ENCODE data around the gene VASH2. TPM values are rescaled to one million over a fixed set of nuclear protein-coding genes. Genes with fewer than 3 reads are reported as not detected.
"Not testable (repeated sequence)": the region's sequence is repeated elsewhere in the genome, so short reads cannot be mapped to it uniquely, and the experiment has no call there.

Gene VASH2
- total RNA-seq, 1 donor from 2014 or later: 1.2 TPM

DNA sequence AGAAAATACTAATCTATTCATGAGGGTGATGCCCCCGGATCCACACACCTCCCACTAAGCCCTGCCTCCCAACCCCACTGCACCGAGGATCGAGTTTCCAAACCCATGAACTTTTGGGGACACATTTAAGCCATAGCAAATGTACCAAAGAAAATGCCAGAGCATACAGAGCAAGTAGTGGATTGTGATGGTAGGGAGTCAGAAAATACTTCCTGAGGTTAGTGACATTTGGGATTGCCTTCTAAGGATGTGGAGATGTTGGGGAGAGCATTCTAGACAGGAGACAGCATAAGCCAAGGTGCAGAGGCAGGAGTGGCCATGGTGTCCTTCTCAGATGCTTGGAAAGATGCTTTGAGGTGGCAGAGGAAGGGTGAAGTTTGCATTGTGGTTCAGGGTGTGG is 33.1 kb downstream of the VASH2 start:
- DNase-seq: no peak
- Histone ChIP-seq H3K36me3 (no peaks in the 10 kb centered on the region), H3K27me3 (ENCODE audit: low read depth) (no peaks in the 10 kb centered on the region), H3K27ac (replicated peaks) (no peak overlapping the region), H3K4me3 (no peak overlapping the region), H3K9me3 (replicated peaks) (no peaks in the 10 kb centered on the region), H3K4me1 (peaks cover 36% of the 10 kb centered on the region)
- TF ChIP-seq, protein P1, sequence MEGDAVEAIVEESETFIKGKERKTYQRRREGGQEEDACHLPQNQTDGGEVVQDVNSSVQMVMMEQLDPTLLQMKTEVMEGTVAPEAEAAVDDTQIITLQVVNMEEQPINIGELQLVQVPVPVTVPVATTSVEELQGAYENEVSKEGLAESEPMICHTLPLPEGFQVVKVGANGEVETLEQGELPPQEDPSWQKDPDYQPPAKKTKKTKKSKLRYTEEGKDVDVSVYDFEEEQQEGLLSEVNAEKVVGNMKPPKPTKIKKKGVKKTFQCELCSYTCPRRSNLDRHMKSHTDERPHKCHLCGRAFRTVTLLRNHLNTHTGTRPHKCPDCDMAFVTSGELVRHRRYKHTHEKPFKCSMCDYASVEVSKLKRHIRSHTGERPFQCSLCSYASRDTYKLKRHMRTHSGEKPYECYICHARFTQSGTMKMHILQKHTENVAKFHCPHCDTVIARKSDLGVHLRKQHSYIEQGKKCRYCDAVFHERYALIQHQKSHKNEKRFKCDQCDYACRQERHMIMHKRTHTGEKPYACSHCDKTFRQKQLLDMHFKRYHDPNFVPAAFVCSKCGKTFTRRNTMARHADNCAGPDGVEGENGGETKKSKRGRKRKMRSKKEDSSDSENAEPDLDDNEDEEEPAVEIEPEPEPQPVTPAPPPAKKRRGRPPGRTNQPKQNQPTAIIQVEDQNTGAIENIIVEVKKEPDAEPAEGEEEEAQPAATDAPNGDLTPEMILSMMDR (IDR thresholded peaks at IDR 0.05; ENCODE audit: borderline replicate concordance): no peak
- intact Hi-C loops (cut with micrococcal nuclease): no loop called here

DNA sequence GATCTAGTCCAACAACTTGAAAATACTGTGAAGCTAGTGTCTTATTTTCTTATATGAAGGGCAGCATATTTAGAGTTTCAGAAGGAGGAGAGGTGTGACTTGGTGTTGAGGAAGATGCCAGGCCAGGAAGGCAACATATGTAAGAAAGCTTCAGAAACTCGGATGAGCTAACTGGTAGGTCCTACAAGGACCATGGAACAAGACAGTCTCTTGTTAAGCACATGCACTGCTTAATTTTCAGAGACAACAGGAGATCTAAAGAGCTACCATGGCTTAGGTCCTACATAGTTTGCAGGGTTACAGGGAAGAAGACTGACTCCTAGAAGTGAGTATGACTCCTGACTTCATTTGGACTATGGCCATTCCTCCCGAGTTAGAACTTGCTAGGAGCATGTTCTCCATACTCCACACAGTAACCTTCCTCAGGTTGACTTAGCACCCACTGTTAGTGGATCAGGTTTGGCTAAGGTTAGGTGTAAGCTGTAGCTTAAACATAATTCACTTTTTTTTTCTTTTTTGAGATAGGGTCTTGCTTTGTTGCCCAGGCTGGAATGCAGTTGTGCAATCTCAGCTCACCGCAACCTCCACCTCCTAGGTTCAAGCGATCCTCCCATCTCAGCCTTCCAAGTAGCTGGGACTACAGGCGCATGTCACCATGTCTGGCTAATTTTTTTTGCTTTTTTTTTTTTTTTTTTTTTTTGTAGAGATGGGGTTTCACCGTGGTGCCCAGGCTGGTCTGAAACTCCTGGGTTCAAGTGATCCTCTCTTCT is 34.4 kb downstream of the VASH2 start:
- Histone ChIP-seq H3K4me3 (no peak overlapping the region), H3K27me3 (ENCODE audit: low read depth) (no peaks in the 10 kb centered on the region), H3K36me3 (peaks cover 4% of the 10 kb centered on the region), H3K4me1 (peaks cover 35% of the 10 kb centered on the region), H3K9me3 (replicated peaks) (no peaks in the 10 kb centered on the region), H3K27ac (replicated peaks) (no peak overlapping the region)
- TF ChIP-seq, protein P1 (IDR thresholded peaks at IDR 0.05; ENCODE audit: borderline replicate concordance): no peak
- intact Hi-C loops (cut with micrococcal nuclease): no loop called here
- no peak for DNase-seq

DNA sequence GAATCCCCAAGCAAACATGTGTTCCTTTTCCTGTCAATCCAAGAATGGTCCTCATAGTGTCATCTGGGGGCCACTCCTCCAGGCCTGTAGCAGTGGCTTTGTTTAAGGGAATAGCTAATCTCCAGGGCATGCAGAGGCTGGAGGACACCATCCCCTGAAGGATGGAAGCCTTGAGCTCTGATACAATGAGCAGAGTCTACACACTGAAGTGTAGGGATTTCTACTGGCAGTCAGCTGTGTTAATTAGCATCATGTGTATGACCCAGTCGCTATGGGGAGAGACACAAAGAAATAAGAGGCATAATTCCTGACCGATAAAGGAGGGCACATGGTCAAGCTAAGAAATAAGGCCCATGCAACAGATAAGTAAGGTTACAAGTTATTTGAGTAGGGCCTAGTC is 36.2 kb downstream of the VASH2 start:
- Histone ChIP-seq H3K4me1 (peaks cover 22% of the 10 kb centered on the region), H3K27ac (replicated peaks) (no peak overlapping the region), H3K36me3 (peaks cover 7% of the 10 kb centered on the region), H3K27me3 (ENCODE audit: low read depth) (no peaks in the 10 kb centered on the region), H3K9me3 (replicated peaks) (no peaks in the 10 kb centered on the region), H3K4me3 (no peak overlapping the region)
- no peak for DNase-seq
- intact Hi-C loops (cut with micrococcal nuclease): no loop called here
- TF ChIP-seq, protein P1 (IDR thresholded peaks at IDR 0.05; ENCODE audit: borderline replicate concordance): no peak

DNA sequence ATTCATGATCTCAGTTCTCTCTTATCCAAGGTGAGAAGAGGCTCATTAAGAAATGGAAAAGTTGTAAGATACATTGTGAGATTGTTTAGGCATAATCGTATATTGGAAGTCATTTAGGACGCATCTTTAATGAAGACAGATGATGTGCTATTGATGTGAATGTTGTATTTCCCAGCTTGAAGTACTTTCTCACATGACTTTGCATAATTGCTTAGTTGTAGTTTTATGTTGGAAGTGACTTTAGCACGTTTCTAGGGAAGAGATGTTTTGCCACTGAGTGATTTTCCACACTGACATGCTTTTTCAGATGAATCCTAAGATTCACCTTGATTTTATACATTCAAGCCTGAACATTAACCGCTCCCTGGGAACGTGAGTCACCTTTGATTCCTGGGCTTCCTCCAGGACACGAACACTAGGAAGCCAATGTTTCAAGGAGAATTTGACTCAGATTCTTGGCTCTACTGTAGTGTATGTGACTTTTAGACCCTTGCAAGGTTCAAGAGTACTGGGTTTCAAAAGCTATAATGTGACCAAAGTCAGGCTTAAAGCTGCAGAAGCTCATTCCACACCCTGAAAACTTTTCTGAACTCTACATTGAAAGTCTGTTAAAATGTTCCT is 37.5 kb downstream of the VASH2 start:
- no peak overlapping the region for H3K4me3 ChIP-seq
- H3K4me1 ChIP-seq: peaks cover 10% of the 10 kb centered on the region
- no peak overlapping the region for H3K27ac ChIP-seq (replicated peaks)
- H3K36me3 ChIP-seq: peaks cover 18% of the 10 kb centered on the region
- intact Hi-C loops (cut with micrococcal nuclease): no loop called here
- no peaks in the 10 kb centered on the region for H3K9me3 ChIP-seq (replicated peaks)
- TF ChIP-seq, protein P1 (IDR thresholded peaks at IDR 0.05; ENCODE audit: borderline replicate concordance): no peak
- no peaks in the 10 kb centered on the region for H3K27me3 ChIP-seq (ENCODE audit: low read depth)
- DNase-seq: no peak

DNA sequence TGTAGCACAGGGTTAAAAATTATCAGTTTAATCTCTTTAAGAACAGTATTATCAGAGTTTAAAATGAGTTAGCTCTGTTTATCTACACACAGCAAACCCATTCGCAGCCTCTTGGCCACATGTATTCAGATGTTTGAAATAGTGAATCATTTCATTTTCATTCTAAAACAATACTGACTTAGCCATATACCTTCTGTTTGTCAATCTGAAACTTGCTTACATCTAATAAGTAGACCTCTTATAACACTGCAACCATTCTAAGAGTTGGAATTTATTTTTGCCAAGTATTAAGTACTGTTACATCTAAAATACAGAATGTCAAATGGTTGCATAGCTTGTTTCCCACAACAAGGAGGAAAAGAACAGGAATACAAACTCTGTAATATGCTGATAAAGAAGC is 39.9 kb downstream of the VASH2 start:
- H3K27me3 ChIP-seq (ENCODE audit: low read depth): no peaks in the 10 kb centered on the region
- DNase-seq: no peak
- no peaks in the 10 kb centered on the region for H3K9me3 ChIP-seq (replicated peaks)
- peaks cover 9% of the 10 kb centered on the region for H3K4me1 ChIP-seq
- no peak overlapping the region for H3K27ac ChIP-seq (replicated peaks)
- TF ChIP-seq, protein P1 (IDR thresholded peaks at IDR 0.05; ENCODE audit: borderline replicate concordance): no peak
- intact Hi-C loops (cut with micrococcal nuclease): no loop called here
- H3K36me3 ChIP-seq: peaks cover 40% of the 10 kb centered on the region
- H3K4me3 ChIP-seq: no peak overlapping the region

DNA sequence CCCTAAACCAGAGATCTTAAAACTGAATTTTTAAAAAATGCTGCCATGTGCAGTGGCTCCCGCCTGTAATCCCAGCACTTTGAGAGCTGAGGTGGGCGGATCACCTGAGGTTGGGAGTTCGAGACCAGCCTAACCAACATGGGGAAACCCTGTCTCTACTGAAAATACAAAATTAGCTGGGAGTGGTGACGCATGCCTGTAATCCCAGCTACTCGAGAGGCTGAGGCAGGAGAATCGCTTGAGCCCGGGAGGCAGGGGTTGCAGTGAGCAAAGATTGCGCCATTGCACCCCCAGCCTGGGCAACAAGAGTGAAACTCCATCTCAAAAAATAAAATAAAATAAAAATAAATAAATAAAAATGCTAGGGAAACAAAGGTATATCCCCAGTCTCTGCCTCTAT is 43.6 kb downstream of the VASH2 start:
- H3K4me3 ChIP-seq; H3K9me3 ChIP-seq (replicated peaks); H3K4me1 ChIP-seq; H3K27ac ChIP-seq (replicated peaks); H3K27me3 ChIP-seq (ENCODE audit: low read depth); intact Hi-C loops (cut with micrococcal nuclease); DNase-seq: not testable (repeated sequence)
- peaks cover 71% of the 10 kb centered on the region for H3K36me3 ChIP-seq

All from left ventricle myocardium inferior (tissue), 1 donor.